OCI-LY7 (cell line): Measurements from ENCODE around the gene TBX21. TPM values are rescaled to one million over a fixed set of nuclear protein-coding genes. Genes with fewer than 3 reads are reported as not detected.

Source experiments
- BruUV-seq: library from RNA; stranded (reverse); fragments of 400-500 nt; replicated peaks from 2 replicates; lab custom pipeline; 2021; lab: Mats Ljungman, UMichigan
- CTCF ChIA-PET: fragments of 300-600 bp; sonication (Branson Sonifier 250); formaldehyde crosslinking; loops from one replicate; lab custom pipeline; 2022; ENCODE audit warnings: antibody characterized with exemption; ENCODE audit not compliant: unreplicated experiment; lab: Charles Lee
- POLR2A ChIA-PET: fragments of 300-600 bp; sonication (Branson Sonifier 250); formaldehyde crosslinking; loops from one replicate; lab custom pipeline; 2022; ENCODE audit warnings: antibody characterized with exemption; lab: Charles Lee
- DNase-seq: peaks from one replicate; pipeline ENCODE4 v3.0.0-alpha.2; 2015; ENCODE audit warnings: low spot score
- H2AFZ ChIP-seq: fragments of 200-600 bp; sonication (generic), shearing (Covaris generic); 2 replicates; pipeline ENCODE4 v1.6.1; 2014; ENCODE audit warnings: mild to moderate bottlenecking, antibody characterized with exemption, low read length, moderate library complexity
- H3K27ac ChIP-seq: fragments of 200-600 bp; sonication (generic); 2 replicates; pipeline ENCODE4 v1.5.1; 2014; ENCODE audit warnings: mixed run types, low read depth, mild to moderate bottlenecking, moderate library complexity, low read length, inconsistent platforms; ENCODE audit not compliant: poor library complexity, severe bottlenecking
- H3K36me3 ChIP-seq: fragments of 200-600 bp; sonication (generic); 2 replicates; pipeline ENCODE4 v1.6.1; 2014; ENCODE audit warnings: mild to moderate bottlenecking, antibody characterized with exemption, low read length, moderate library complexity, mixed read lengths; ENCODE audit not compliant: insufficient read depth
- H3K4me1 ChIP-seq: fragments of 200-600 bp; sonication (generic); 2 replicates; pipeline ENCODE4 v1.5.1; 2014; ENCODE audit warnings: mild to moderate bottlenecking, low read length; ENCODE audit not compliant: insufficient read depth, poor library complexity, severe bottlenecking
- H3K4me2 ChIP-seq: fragments of 200-600 bp; sonication (generic); 2 replicates; pipeline ENCODE4 v1.6.1; 2014; ENCODE audit warnings: mild to moderate bottlenecking, low read length
- H3K4me3 ChIP-seq: fragments of 200-600 bp; sonication (generic); 2 replicates; pipeline ENCODE4 v1.5.1; 2014; ENCODE audit warnings: mild to moderate bottlenecking, low read depth, low read length; ENCODE audit not compliant: poor library complexity, severe bottlenecking
- H3K79me2 ChIP-seq: fragments of 200-600 bp; sonication (generic); 2 replicates; pipeline ENCODE4 v1.6.1; 2016; ENCODE audit warnings: low read depth, mild to moderate bottlenecking, low read length, moderate library complexity, mixed read lengths; ENCODE audit not compliant: insufficient read depth
- H3K9me2 ChIP-seq: fragments of 200-600 bp; sonication (generic); 2 replicates; pipeline ENCODE4 v1.6.1; 2016; ENCODE audit warnings: mild to moderate bottlenecking, low read length, mixed read lengths; ENCODE audit not compliant: insufficient read depth
- H3K9me3 ChIP-seq: fragments of 200-600 bp; sonication (generic); 2 replicates; pipeline ENCODE4 v1.6.1; 2014; ENCODE audit warnings: mild to moderate bottlenecking, mixed run types, low read length, mixed read lengths
- H4K20me1 ChIP-seq: fragments of 200-600 bp; sonication (generic); 2 replicates; pipeline ENCODE4 v1.6.1; 2014; ENCODE audit warnings: mild to moderate bottlenecking, antibody characterized with exemption, low read length, moderate library complexity, mixed read lengths; ENCODE audit not compliant: insufficient read depth
- CTCF ChIP-seq: fragments of 200-600 bp; sonication (generic); conservative IDR thresholded peaks from 2 replicates; pipeline ENCODE4 v1.5.1; 2014; ENCODE audit warnings: mild to moderate bottlenecking, antibody characterized with exemption, low read length, moderate library complexity, mixed read lengths
- EZH2phosphoT487 ChIP-seq: fragments of 200-600 bp; sonication (generic); IDR thresholded peaks from 2 replicates; pipeline ENCODE4 v1.6.1; 2018; ENCODE audit warnings: low read depth, borderline replicate concordance, mild to moderate bottlenecking, mixed run types, antibody characterized with exemption, low read length, moderate library complexity, mixed read lengths
- intact Hi-C: fragments of 100-400 bp; cut with micrococcal nuclease; formaldehyde crosslinking; loops from one replicate; pipeline ENCODE4 v1.10.0; 2022; ENCODE audit not compliant: unreplicated experiment
- total RNA-seq, 2 experiments: library from RNA; depleted of rRNA in 1 of 2; stranded (reverse); fragments of >200 nt in 1 of 2; shearing (Covaris generic) in 1 of 2; gene quantifications; 2 replicates each; pipeline ENCODE4 v1.2.3, GENCODE V29; 2014 to 2022

The TBX21 gene
- total RNA-seq, 2 experiments from 2014 or later: not detected

- TF ChIP-seq CTCF: no peak
- TF ChIP-seq EZH2phosphoT487: no peak
- intact Hi-C loops: no loop called here
- Histone ChIP-seq H3K9me2 (no peaks in the 10 kb centered on the region), H3K27ac (no peak overlapping the region), H3K4me1 (peaks cover 23% of the 10 kb centered on the region), H3K4me3 (no peak overlapping the region), H3K9me3 (no peaks in the 10 kb centered on the region), H2AFZ (no peak overlapping the region), H3K79me2 (no peaks in the 10 kb centered on the region), H3K4me2 (no peak overlapping the region), H3K36me3 (0 out of 2 replicates have a peak, but pooled peaks cover 7% of the 10 kb centered on the region), H4K20me1 (no peaks in the 10 kb centered on the region)
- POLR2A ChIA-PET: no interaction called here
- no TSS peak for BruUV-seq
- no peak for DNase-seq
- CTCF ChIA-PET: interaction anchor here (0.7 kb wide), 1 partner anchor 38 kb away, joined by 3 read pairs; no protein-coding TSS in a partner anchor
Measured at GRCh38 chr17:47700471-47701449, 32.3 kb upstream of the TBX21 start.

- DNase-seq: no peak
- H3K4me2 ChIP-seq: no peak overlapping the region
- intact Hi-C loops: no loop called here
- ChIA-PET POLR2A (no interaction called here), CTCF (no interaction called here)
- H2AFZ ChIP-seq: no peak overlapping the region
- BruUV-seq: no TSS peak
- no peaks in the 10 kb centered on the region for H3K9me3 ChIP-seq
- no peak overlapping the region for H3K4me3 ChIP-seq
- no peaks in the 10 kb centered on the region for H3K79me2 ChIP-seq
- no peaks in the 10 kb centered on the region for H3K9me2 ChIP-seq
- H3K36me3 ChIP-seq: 0 out of 2 replicates have a peak, but pooled peaks cover 7% of the 10 kb centered on the region
- no peaks in the 10 kb centered on the region for H4K20me1 ChIP-seq
- no peak overlapping the region for H3K27ac ChIP-seq
- TF ChIP-seq EZH2phosphoT487: no peak
- TF ChIP-seq CTCF: no peak
- H3K4me1 ChIP-seq: peaks cover 30% of the 10 kb centered on the region
Measured at GRCh38 chr17:47701608-47702007, 31.4 kb upstream of the TBX21 start.
